H1 (cell line): ENCODE measurements around the gene PCID2. TPM values are rescaled to one million over a fixed set of nuclear protein-coding genes. Genes with fewer than 3 reads are reported as not detected.

ENCODE experiments used
- CTCF ChIA-PET: fragments of 300-600 bp; sonication (Branson Sonifier 250); formaldehyde crosslinking; loops from one replicate; lab custom pipeline; 2021; ENCODE audit not compliant: partially characterized antibody; lab: Charles Lee
- POLR2A ChIA-PET: fragments of 300-600 bp; sonication (Branson Sonifier 250); formaldehyde crosslinking; loops from one replicate; lab custom pipeline; 2021; ENCODE audit warnings: inconsistent platforms; ENCODE audit not compliant: partially characterized antibody; lab: Charles Lee
- DNase-seq, 2 experiments: peaks; one replicate each; pipeline versions ENCODE4 v3.0.0 to v3.0.0-alpha.2; 2010 to 2022; ENCODE audit warnings: low spot score in 2 of 2, low read depth in 1 of 2, mixed read lengths in 1 of 2
- FAIRE-seq: peaks from 2 replicates; lab custom pipeline; 2011; peaks lifted over from hg19 to GRCh38; lab: Jason Lieb, UNC
- H2AFZ ChIP-seq: 2 replicates; pipeline ENCODE4 v1.8.1; 2012; ENCODE audit warnings: low read length, inconsistent platforms
- H2AK5ac ChIP-seq: 2 replicates; pipeline ENCODE4 v1.6.1; 2013; ENCODE audit warnings: low read depth, low read length
- H2BK120ac ChIP-seq: replicated peaks from 2 replicates; pipeline ENCODE3; 2013; ENCODE audit warnings: low read depth, low read length, inconsistent platforms
- H2BK12ac ChIP-seq: 2 replicates; pipeline ENCODE4 v1.6.1; 2013; ENCODE audit warnings: low read depth, low read length
- H2BK15ac ChIP-seq: 2 replicates; pipeline ENCODE4 v1.6.1; 2013; ENCODE audit warnings: low read length
- H2BK20ac ChIP-seq: 2 replicates; pipeline ENCODE4 v1.6.1; 2013; ENCODE audit warnings: low read length
- H2BK5ac ChIP-seq: 2 replicates; pipeline ENCODE4 v1.6.1; 2013; ENCODE audit warnings: low read depth, low read length
- H3K14ac ChIP-seq: 2 replicates; pipeline ENCODE4 v1.6.1; 2013; ENCODE audit warnings: inconsistent platforms; ENCODE audit not compliant: insufficient read length
- H3K18ac ChIP-seq: 2 replicates; pipeline ENCODE4 v1.6.1; 2013; ENCODE audit warnings: low read length; ENCODE audit errors: extremely low read depth
- H3K23ac ChIP-seq: 2 replicates; pipeline ENCODE4 v1.6.1; 2013; ENCODE audit warnings: inconsistent platforms; ENCODE audit not compliant: insufficient read length
- H3K23me2 ChIP-seq: 2 replicates; pipeline ENCODE4 v1.6.1; 2013; ENCODE audit warnings: low read depth, low read length
- H3K27ac ChIP-seq: 2 replicates; pipeline ENCODE4 v1.6.1; 2011; ENCODE audit warnings: low read depth, low read length, inconsistent platforms
- H3K27me3 ChIP-seq, 4 experiments: replicated peaks in 1 of 4; 1 replicate in 1 of 4; 2 replicates in 3 of 4; pipeline versions ENCODE4 v1.6.1 to v1.8.1; 2011 to 2013; ENCODE audit warnings: low read length in 3 of 4, mild to moderate bottlenecking in 3 of 4, inconsistent platforms in 2 of 4, mixed read lengths in 2 of 4, moderate library complexity in 1 of 4; ENCODE audit not compliant: control insufficient read depth in 3 of 4, insufficient read depth in 3 of 4; ENCODE audit errors: extremely low read depth in 1 of 4
- H3K36me3 ChIP-seq, 4 experiments: 2 replicates each; pipeline versions ENCODE4 v1.6.1 to v1.8.1; 2011 to 2013; ENCODE audit warnings: mild to moderate bottlenecking in 4 of 4, low read length in 3 of 4, moderate library complexity in 2 of 4, control low read depth in 1 of 4, inconsistent platforms in 1 of 4; ENCODE audit not compliant: insufficient read depth in 4 of 4, control insufficient read depth in 2 of 4
- H3K4ac ChIP-seq: replicated peaks from 2 replicates; pipeline ENCODE3; 2013; ENCODE audit warnings: low read length, low read depth, mixed read lengths, inconsistent platforms; ENCODE audit not compliant: insufficient read length
- H3K4me1 ChIP-seq, 4 experiments: replicated peaks in 1 of 4; 1 replicate in 1 of 4; 2 replicates in 3 of 4; pipeline versions ENCODE4 v1.6.1 to v1.8.1; 2011 to 2013; ENCODE audit warnings: low read length in 3 of 4, inconsistent platforms in 2 of 4, mixed read lengths in 1 of 4; ENCODE audit not compliant: insufficient read depth in 4 of 4, control insufficient read depth in 3 of 4
- H3K4me2 ChIP-seq, 2 experiments: 2 replicates each; pipeline versions ENCODE4 v1.6.1 to v1.8.1; 2011 to 2013; ENCODE audit warnings: low read depth in 2 of 2, low read length in 2 of 2, control low read depth in 1 of 2, inconsistent platforms in 1 of 2, mild to moderate bottlenecking in 1 of 2; ENCODE audit not compliant: insufficient read depth in 1 of 2
- H3K4me3 ChIP-seq, 4 experiments: fragments of 200-600, 300-600 bp in 1 of 4; sonication (generic), shearing (Covaris generic), sonication (Bioruptor Twin) in 1 of 4; 2 replicates each; pipeline versions ENCODE4 v1.5.1 to v1.8.1; 2011 to 2016; ENCODE audit warnings: low read length in 4 of 4, low read depth in 3 of 4, control low read depth in 2 of 4, inconsistent platforms in 2 of 4, mild to moderate bottlenecking in 2 of 4, mixed read lengths in 1 of 4, moderate library complexity in 1 of 4; ENCODE audit not compliant: insufficient read depth in 2 of 4; ENCODE audit errors: extremely low read depth in 1 of 4
- H3K56ac ChIP-seq: replicated peaks from 2 replicates; pipeline ENCODE3; 2013; ENCODE audit warnings: low read depth, mild to moderate bottlenecking, mixed read lengths, low read length, inconsistent platforms; ENCODE audit not compliant: insufficient read length
- H3K79me1 ChIP-seq: 2 replicates; pipeline ENCODE4 v1.6.1; 2013; ENCODE audit warnings: low read depth, low read length, control low read depth
- H3K79me2 ChIP-seq, 2 experiments: 2 replicates each; pipeline versions ENCODE4 v1.6.1 to v1.8.1; 2012 to 2013; ENCODE audit warnings: low read length in 2 of 2, mild to moderate bottlenecking in 2 of 2, inconsistent platforms in 1 of 2; ENCODE audit not compliant: insufficient read depth in 2 of 2, control insufficient read depth in 1 of 2
- H3K9ac ChIP-seq, 4 experiments: replicated peaks in 1 of 4; 1 replicate in 1 of 4; 2 replicates in 3 of 4; pipeline versions ENCODE4 v1.6.1 to v1.8.1; 2011 to 2013; ENCODE audit warnings: low read depth in 3 of 4, low read length in 3 of 4, control low read depth in 2 of 4, mild to moderate bottlenecking in 2 of 4, moderate library complexity in 2 of 4, inconsistent platforms in 1 of 4; ENCODE audit errors: extremely low read depth in 1 of 4
- H3K9me3 ChIP-seq, 2 experiments: 2 replicates each; pipeline versions ENCODE4 v1.6.1 to v1.8.1; 2012 to 2013; ENCODE audit warnings: mild to moderate bottlenecking in 2 of 2, moderate library complexity in 2 of 2, control low read depth in 1 of 2, inconsistent platforms in 1 of 2, low read depth in 1 of 2, low read length in 1 of 2, mixed read lengths in 1 of 2; ENCODE audit not compliant: insufficient read depth in 2 of 2
- H4K20me1 ChIP-seq, 2 experiments: replicated peaks in 1 of 2; 2 replicates each; pipeline versions ENCODE3 to v1.8.1; 2011 to 2013; ENCODE audit warnings: inconsistent platforms in 2 of 2, low read length in 2 of 2, mild to moderate bottlenecking in 1 of 2; ENCODE audit not compliant: insufficient read depth in 2 of 2, control insufficient read depth in 1 of 2
- H4K5ac ChIP-seq: 2 replicates; pipeline ENCODE4 v1.6.1; 2013; ENCODE audit warnings: low read length, low read depth, mixed read lengths, inconsistent platforms; ENCODE audit not compliant: insufficient read length
- H4K8ac ChIP-seq: 2 replicates; pipeline ENCODE4 v1.8.0; 2013; ENCODE audit warnings: mild to moderate bottlenecking, moderate library complexity, low read length, inconsistent platforms; ENCODE audit not compliant: insufficient read depth; ENCODE audit errors: extremely low read depth
- H4K91ac ChIP-seq: replicated peaks from 2 replicates; pipeline ENCODE3; 2013; ENCODE audit warnings: low read length, mixed read lengths, inconsistent platforms; ENCODE audit not compliant: insufficient read length
- BCL11A ChIP-seq, 2 experiments: IDR thresholded peaks; one replicate each; pipeline ENCODE4 v1.6.1; 2011; ENCODE audit warnings: low read depth in 2 of 2, low read length in 2 of 2, mild to moderate bottlenecking in 2 of 2
- EGR1 ChIP-seq: IDR thresholded peaks from 2 replicates; pipeline ENCODE4 v1.6.1; 2011; ENCODE audit warnings: low read depth, low read length, borderline replicate concordance
- EP300 ChIP-seq, 2 experiments: IDR thresholded peaks; 1 replicate in 1 of 2; 2 replicates in 1 of 2; pipeline ENCODE4 v1.6.1; 2011 to 2012; ENCODE audit warnings: low read depth in 2 of 2, low read length in 2 of 2, mild to moderate bottlenecking in 2 of 2, borderline replicate concordance in 1 of 2, inconsistent platforms in 1 of 2, moderate library complexity in 1 of 2
- GTF2F1 ChIP-seq: IDR thresholded peaks from 2 replicates; pipeline ENCODE4 v1.6.1; 2012; ENCODE audit warnings: low read depth, low read length, improper control_type of control experiment, borderline replicate concordance
- JUN ChIP-seq: IDR thresholded peaks from 2 replicates; pipeline ENCODE4 v1.6.1; 2011; ENCODE audit warnings: low read depth, mild to moderate bottlenecking, improper control_type of control experiment, low read length
- JUND ChIP-seq: IDR thresholded peaks from 2 replicates; pipeline ENCODE4 v1.6.1; 2011; ENCODE audit warnings: mild to moderate bottlenecking, improper control_type of control experiment, low read length
- KDM4A ChIP-seq: IDR thresholded peaks from one replicate; pipeline ENCODE4 v1.7.1; 2012; ENCODE audit warnings: low read depth, mild to moderate bottlenecking, moderate library complexity, low read length, inconsistent platforms; ENCODE audit not compliant: severe bottlenecking
- NRF1 ChIP-seq: IDR thresholded peaks from 2 replicates; pipeline ENCODE4 v1.6.1; 2011; ENCODE audit warnings: mild to moderate bottlenecking, low read depth, low read length, improper control_type of control experiment
- PHF8 ChIP-seq: fragments of 200-600 bp; sonication (generic); conservative IDR thresholded peaks from 2 replicates; pipeline ENCODE4 v1.7.1; 2012; ENCODE audit warnings: low read depth, mild to moderate bottlenecking, inconsistent platforms, low read length, moderate library complexity
- POLR2AphosphoS5 ChIP-seq: IDR thresholded peaks from 2 replicates; pipeline ENCODE4 v1.6.1; 2011; ENCODE audit warnings: low read depth, low read length
- SRF ChIP-seq: IDR thresholded peaks from 2 replicates; pipeline ENCODE4 v1.6.1; 2011; ENCODE audit warnings: mild to moderate bottlenecking, low read depth, low read length, moderate library complexity
- SUZ12 ChIP-seq: fragments of 200-600 bp; sonication (generic); IDR thresholded peaks from 2 replicates; pipeline ENCODE4 v1.6.1; 2012; ENCODE audit warnings: mild to moderate bottlenecking, inconsistent platforms, low read length, moderate library complexity, mixed read lengths
- YY1 ChIP-seq: IDR thresholded peaks from 2 replicates; pipeline ENCODE4 v1.6.1; 2011; ENCODE audit warnings: low read depth, mild to moderate bottlenecking, low read length
- ZNF274 ChIP-seq: IDR thresholded peaks from 2 replicates; pipeline ENCODE4 v1.7.0; 2012; ENCODE audit warnings: low read length, borderline replicate concordance; ENCODE audit errors: extremely low read depth
- WGBS, 2 experiments: shearing (Covaris generic) in 1 of 2; methylation state at CpG; one replicate each; pipeline versions ENCODE4 v1.1.6 to v1.1.7; 2013 to 2015; ENCODE audit warnings: low lambda C conversion rate in 2 of 2, mixed read lengths in 2 of 2, inconsistent platforms in 1 of 2, low coverage in 1 of 2, missing lambda C conversion rate in 1 of 2; ENCODE audit not compliant: insufficient replicate concordance in 2 of 2, insufficient coverage in 1 of 2, insufficient read length in 1 of 2; ENCODE audit errors: extremely low coverage in 1 of 2, missing lambda C conversion rate in 1 of 2; 5-methylcytosine and 5-hydroxymethylcytosine counted together
- polyA plus RNA-seq, 7 experiments: library from polyadenylated mRNA; depleted of rRNA in 3 of 7; stranded (reverse) in 5 of 7; unstranded in 2 of 7; fragments of >200 nt in 5 of 7; fragments of 200-250 nt in 2 of 7; gene quantifications; 1 replicate in 5 of 7; 2 replicates in 1 of 7; 4 replicates in 1 of 7; pipeline versions ENCODE4 v1.2.1 to v1.2.3, GENCODE V29; 2011 to 2013; ENCODE audit warnings: missing spikeins in 2 of 7, mixed read lengths in 2 of 7
- total RNA-seq: library from RNA; stranded (reverse); fragmentation: NEBNext Ultra II Directional; extraction: Animal tissue kit (Norgen Biotek cat#: 25700); gene quantifications from 2 replicates; pipeline ENCODE4 v1.2.1, GENCODE V29; 2021

Gene PCID2
- total and polyA plus RNA-seq, 2 of the 8 experiments (the other 6 are each of a cell fraction or from before 2014, with no cell fraction given), result 72.4 to 72.8 TPM

GRCh38 chr13:113167155-113167554, 41.3 kb downstream of the PCID2 start:
- DNase-seq, result no peak
- H4K20me1 ChIP-seq, result no peaks in the 10 kb centered on the region
- H3K23ac ChIP-seq, result no peak overlapping the region
- no peak overlapping the region for H2BK12ac ChIP-seq
- H3K14ac ChIP-seq, result no peak overlapping the region
- H2BK120ac ChIP-seq, result no peak overlapping the region
- 94% methylated on average over 10 of the region's 10 CpGs; no CpG with 5 or more reads in 1 of the 2 experiments for WGBS, 2 experiments
- no peak overlapping the region for H2BK5ac ChIP-seq
- no peak overlapping the region for H4K8ac ChIP-seq
- POLR2A ChIA-PET, result interaction anchor here (1.2 to 2.5 kb wide), 2 partner anchors 12 to 42 kb away, joined by 3 to 7 read pairs; partner anchors contain the start of genes CUL4A and PCID2
- H3K4ac ChIP-seq, result no peak overlapping the region
- no peak overlapping the region for H2BK15ac ChIP-seq
- no peak overlapping the region for H4K91ac ChIP-seq
- no peak for TF ChIP-seq KDM4A
- no peak for TF ChIP-seq NRF1
- TF ChIP-seq POLR2AphosphoS5, result no peak
- no peak for TF ChIP-seq ZNF274
- TF ChIP-seq BCL11A (IDR thresholded peaks at IDR 0.05; ENCODE audit: low read depth in 2 of 2, low read length in 2 of 2), result no peak
- no peak for TF ChIP-seq SRF
- no peak for TF ChIP-seq JUND
- TF ChIP-seq EP300 (IDR thresholded peaks at IDR 0.05; ENCODE audit: borderline replicate concordance in 1 of 2, low read depth in 2 of 2, low read length in 2 of 2), result no peak
- TF ChIP-seq JUN, result no peak
- no peak for TF ChIP-seq EGR1
- no peak for TF ChIP-seq SUZ12
- TF ChIP-seq YY1, result no peak
- no peak for TF ChIP-seq GTF2F1
- no peak for TF ChIP-seq PHF8
- TF ChIP-seq, all 59 proteins: peak for 0
- no peaks in the 10 kb centered on the region; a peak in 1 of 4 replicates for H3K79me2 ChIP-seq
- H3K27ac ChIP-seq, result no peak overlapping the region
- no peak overlapping the region for H3K4me2 ChIP-seq
- no peaks in the 10 kb centered on the region for H3K9me3 ChIP-seq
- FAIRE-seq, result no peak
- no peak overlapping the region for H2AK5ac ChIP-seq
- peaks cover 2 to 23% (median 6%) of the 10 kb centered on the region in 4 experiments; a peak in 5 of 8 replicates for H3K36me3 ChIP-seq
- CTCF ChIA-PET, result interaction anchor here (1.3 kb wide), 1 partner anchor 235 kb away, joined by 3 read pairs; no protein-coding TSS in a partner anchor
- no peak overlapping the region for H2BK20ac ChIP-seq
- no peaks in the 10 kb centered on the region for H3K27me3 ChIP-seq
- peaks cover 0 to 10% (median 3%) of the 10 kb centered on the region in 4 experiments; a peak in 5 of 7 replicates for H3K4me1 ChIP-seq
- no peak overlapping the region for H3K9ac ChIP-seq
- no peak overlapping the region for H3K56ac ChIP-seq
- H3K4me3 ChIP-seq, result no peak overlapping the region
- H3K18ac ChIP-seq, result no peak overlapping the region
- H4K5ac ChIP-seq, result no peak overlapping the region
- no peaks in the 10 kb centered on the region for H3K79me1 ChIP-seq
- H3K23me2 ChIP-seq, result no peaks in the 10 kb centered on the region
- no peak overlapping the region for H2AFZ ChIP-seq
